ENCODE results near the gene ATP10A. TPM values are rescaled to one million over a fixed set of nuclear protein-coding genes. Genes with fewer than 3 reads are reported as not detected.

ATP10A gene
- total RNA-seq, 1 donor from 2014 or later, result 0.58 TPM

- no peak for TF ChIP-seq CTCF (IDR thresholded peaks at IDR 0.05; ENCODE audit: borderline replicate concordance)
- Histone ChIP-seq H3K27ac (replicated peaks) (no peak overlapping the region), H3K36me3 (no peaks in the 10 kb centered on the region), H3K4me3 (no peak overlapping the region), H3K27me3 (ENCODE audit: low read depth) (peaks cover 14% of the 10 kb centered on the region), H3K4me1 (peaks cover 15% of the 10 kb centered on the region), H3K9me3 (replicated peaks) (no peaks in the 10 kb centered on the region)
- no peak for DNase-seq
- intact Hi-C loops (cut with micrococcal nuclease), result no loop called here
These were observed 120.9 kb downstream of the ATP10A start for GRCh38 chr15:25742041-25742730.

GRCh38 chr15:25741256-25741580, 121.9 kb downstream of the ATP10A start:
- H3K27ac ChIP-seq (replicated peaks), result no peak overlapping the region
- intact Hi-C loops (cut with micrococcal nuclease), result no loop called here
- TF ChIP-seq CTCF (IDR thresholded peaks at IDR 0.05; ENCODE audit: borderline replicate concordance), result no peak
- H3K4me1 ChIP-seq, result peaks cover 25% of the 10 kb centered on the region
- DNase-seq, result no peak
- H3K27me3 ChIP-seq (ENCODE audit: low read depth), result peaks cover 14% of the 10 kb centered on the region
- H3K4me3 ChIP-seq, result no peak overlapping the region
- no peaks in the 10 kb centered on the region for H3K9me3 ChIP-seq (replicated peaks)
- no peaks in the 10 kb centered on the region for H3K36me3 ChIP-seq

- Histone ChIP-seq H3K27ac (replicated peaks) (no peak overlapping the region), H3K4me1 (peaks cover 26% of the 10 kb centered on the region), H3K36me3 (no peaks in the 10 kb centered on the region), H3K27me3 (ENCODE audit: low read depth) (peaks cover 14% of the 10 kb centered on the region), H3K9me3 (replicated peaks) (no peaks in the 10 kb centered on the region), H3K4me3 (no peak overlapping the region)
- TF ChIP-seq CTCF (IDR thresholded peaks at IDR 0.05; ENCODE audit: borderline replicate concordance), result no peak
- no peak for DNase-seq
- intact Hi-C loops (cut with micrococcal nuclease), result no loop called here
These were observed 122.5 kb downstream of the ATP10A start for GRCh38 chr15:25740383-25741255.

GRCh38 chr15:25739687-25740121, 123.4 kb downstream of the ATP10A start:
- intact Hi-C loops (cut with micrococcal nuclease), result no loop called here
- H3K4me1 ChIP-seq, result peaks cover 26% of the 10 kb centered on the region
- no peak overlapping the region for H3K27ac ChIP-seq (replicated peaks)
- H3K36me3 ChIP-seq, result no peaks in the 10 kb centered on the region
- H3K27me3 ChIP-seq (ENCODE audit: low read depth), result peaks cover 14% of the 10 kb centered on the region
- no peaks in the 10 kb centered on the region for H3K9me3 ChIP-seq (replicated peaks)
- no peak overlapping the region for H3K4me3 ChIP-seq
- no peak for DNase-seq
- peak; percentile 47 for TF ChIP-seq CTCF (IDR thresholded peaks at IDR 0.05; ENCODE audit: borderline replicate concordance)

- Histone ChIP-seq H3K9me3 (replicated peaks) (no peaks in the 10 kb centered on the region), H3K4me1 (peaks cover 26% of the 10 kb centered on the region), H3K4me3 (no peak overlapping the region), H3K27me3 (ENCODE audit: low read depth) (peaks cover 14% of the 10 kb centered on the region), H3K36me3 (no peaks in the 10 kb centered on the region), H3K27ac (replicated peaks) (peak overlapping the region; percentile 56)
- intact Hi-C loops (cut with micrococcal nuclease), result no loop called here
- no peak for TF ChIP-seq CTCF (IDR thresholded peaks at IDR 0.05; ENCODE audit: borderline replicate concordance)
- no peak for DNase-seq
These were observed 124.8 kb downstream of the ATP10A start for GRCh38 chr15:25738171-25738965.

Data from left ventricle myocardium inferior (tissue), 1 donor.